Parietal lobe (tissue), 1 donor: ENCODE data around the gene NIPSNAP2. TPM values are rescaled to one million over a fixed set of nuclear protein-coding genes. Genes with fewer than 3 reads are reported as not detected.

Experiments
- total RNA-seq: library from RNA; depleted of rRNA; stranded (reverse); fragments of >200 nt; gene quantifications from one replicate; pipeline ENCODE4 v1.2.3, GENCODE V29; 2014

The NIPSNAP2 gene
- 57.0 TPM for total RNA-seq

GRCh38 chr7:55964261-55965099 is at the start of gene NIPSNAP2:
NIPSNAP2 (plus strand) TSS chr7:55964585; CDS start chr7:55964610, 25 bp downstream.

GRCh38 chr7:55951637-55952351 is 12.6 kb upstream of the NIPSNAP2 start, which contains the start of gene MRPS17:
MRPS17 (plus strand) TSS chr7:55951877; CDS start chr7:55953196, 1,319 bp downstream.

Other genes starting within 250 kb of the NIPSNAP2 start
- not detected for gene SEPTIN14, start 101.8 kb upstream of the NIPSNAP2 start, total RNA-seq
- gene ZNF713, start 77.1 kb upstream of the NIPSNAP2 start, total RNA-seq, result 65.4 TPM
- 14.4 TPM for gene MRPS17, start 12.7 kb upstream of the NIPSNAP2 start, total RNA-seq
- 16.0 TPM for gene PSPH, start 86.9 kb downstream of the NIPSNAP2 start, total RNA-seq
- 170 TPM for gene CCT6A, start 87.2 kb downstream of the NIPSNAP2 start, total RNA-seq
- 66.7 TPM for gene SUMF2, start 99.7 kb downstream of the NIPSNAP2 start, total RNA-seq
- 4.4 TPM for gene PHKG1, start 128.4 kb downstream of the NIPSNAP2 start, total RNA-seq
- 137 TPM for gene CHCHD2, start 141.9 kb downstream of the NIPSNAP2 start, total RNA-seq
- gene NUPR2, start 151.8 kb downstream of the NIPSNAP2 start, total RNA-seq, result not detected